SK-N-SH (cell line): ENCODE measurements around the gene AMPH. TPM values are rescaled to one million over a fixed set of nuclear protein-coding genes. Genes with fewer than 3 reads are reported as not detected.

Experiments
- CTCF ChIA-PET: fragments of 300-600, 350-600 bp; formaldehyde crosslinking; extraction: SDS; loops from one replicate; lab custom pipeline; 2021; lab: Yijun Ruan, JAX
- POLR2A ChIA-PET: fragments of 350-600 bp; sonication (Branson Sonifier 250); formaldehyde crosslinking; extraction: SDS; loops from one replicate; lab custom pipeline; 2020; ENCODE audit warnings: antibody characterized with exemption, inconsistent platforms; lab: Yijun Ruan, JAX
- DNase-seq: peaks from one replicate; pipeline ENCODE4 v3.0.0; 2012
- H2AFZ ChIP-seq: fragments of 200-600 bp; sonication (generic); 2 replicates; pipeline ENCODE4 v1.8.1; 2016; ENCODE audit warnings: antibody characterized with exemption, mild to moderate bottlenecking, low read depth
- H3F3A ChIP-seq: fragments of 200-600 bp; sonication (generic); replicated peaks from 2 replicates; pipeline ENCODE3; 2016; ENCODE audit warnings: antibody characterized with exemption, mild to moderate bottlenecking; ENCODE audit not compliant: insufficient read depth
- H3K27ac ChIP-seq, 2 experiments: fragments of 200-500 bp in 1 of 2; fragments of 200-600 bp in 1 of 2; sonication (Bioruptor generic) in 1 of 2; sonication (generic), shearing (Covaris generic) in 1 of 2; 2 replicates each; pipeline versions ENCODE4 v1.5.1 to v1.6.1; 2014 to 2016; ENCODE audit warnings: low read depth in 2 of 2, inconsistent platforms in 1 of 2, low read length in 1 of 2, mild to moderate bottlenecking in 1 of 2, mixed read lengths in 1 of 2
- H3K27me3 ChIP-seq: fragments of 200-600 bp; sonication (generic), shearing (Covaris generic); 2 replicates; pipeline ENCODE4 v1.6.1; 2016; ENCODE audit warnings: mixed run types; ENCODE audit not compliant: insufficient read depth
- H3K36me3 ChIP-seq, 2 experiments: fragments of 200-500 bp in 1 of 2; fragments of 200-600 bp in 1 of 2; sonication (Bioruptor generic) in 1 of 2; sonication (generic) in 1 of 2; replicated peaks in 1 of 2; 2 replicates each; pipeline versions ENCODE3 to v1.5.1; 2014 to 2016; ENCODE audit warnings: low read length in 1 of 2, mild to moderate bottlenecking in 1 of 2; ENCODE audit not compliant: insufficient read depth in 2 of 2, control insufficient read depth in 1 of 2
- H3K4me1 ChIP-seq, 2 experiments: fragments of 200-500 bp in 1 of 2; fragments of 200-600 bp in 1 of 2; sonication (Bioruptor generic) in 1 of 2; sonication (generic), shearing (Covaris generic) in 1 of 2; 2 replicates each; pipeline versions ENCODE4 v1.5.1 to v1.6.1; 2014 to 2016; ENCODE audit warnings: low read depth in 1 of 2, low read length in 1 of 2, mixed run types in 1 of 2; ENCODE audit not compliant: insufficient read depth in 2 of 2, control insufficient read depth in 1 of 2
- H3K4me2 ChIP-seq: fragments of 200-600 bp; sonication (generic), shearing (Covaris generic); 2 replicates; pipeline ENCODE4 v1.6.1; 2017; ENCODE audit warnings: mixed run types
- H3K4me3 ChIP-seq, 2 experiments: fragments of 200-500 bp in 1 of 2; fragments of 200-600 bp in 1 of 2; sonication (Bioruptor generic) in 1 of 2; sonication (generic), shearing (Covaris generic) in 1 of 2; 2 replicates each; pipeline versions ENCODE4 v1.5.1 to v1.8.1; 2014 to 2016; ENCODE audit warnings: low read depth in 2 of 2, inconsistent platforms in 1 of 2, low read length in 1 of 2, mild to moderate bottlenecking in 1 of 2, mixed read lengths in 1 of 2, moderate library complexity in 1 of 2
- H3K79me2 ChIP-seq: fragments of 200-600 bp; sonication (generic); 2 replicates; pipeline ENCODE4 v1.8.1; 2017; ENCODE audit warnings: mild to moderate bottlenecking; ENCODE audit not compliant: insufficient read depth
- H3K9ac ChIP-seq: fragments of 200-600 bp; sonication (generic); 2 replicates; pipeline ENCODE4 v1.6.1; 2017; ENCODE audit warnings: mixed run types
- H3K9me2 ChIP-seq: fragments of 200-600 bp; sonication (generic); 2 replicates; pipeline ENCODE4 v1.6.1; 2017; ENCODE audit warnings: mixed run types
- H3K9me3 ChIP-seq: fragments of 200-600 bp; sonication (generic); 2 replicates; pipeline ENCODE4 v1.6.1; 2017; ENCODE audit warnings: mixed run types, mild to moderate bottlenecking, moderate library complexity
- H4K20me1 ChIP-seq: fragments of 200-600 bp; sonication (generic); 2 replicates; pipeline ENCODE4 v1.6.1; 2017; ENCODE audit warnings: mild to moderate bottlenecking, mixed run types; ENCODE audit not compliant: insufficient read depth
- CTCF ChIP-seq: fragments of 200-600 bp; sonication (generic); IDR thresholded peaks from 2 replicates; pipeline ENCODE4 v1.6.1; 2017; ENCODE audit warnings: antibody characterized with exemption, mild to moderate bottlenecking, moderate library complexity
- EP300 ChIP-seq, 2 experiments: IDR thresholded peaks; 2 replicates each; pipeline versions ENCODE4 v1.4.0 to v1.6.1; 2012; ENCODE audit warnings: borderline replicate concordance in 1 of 2, low read depth in 1 of 2, low read length in 1 of 2
- FOXJ3 ChIP-seq: sonication (generic); formaldehyde crosslinking; IDR thresholded peaks from 2 replicates; pipeline ENCODE4 v1.5.1; 2020; ENCODE audit warnings: mild to moderate bottlenecking, missing genetic modification reagents
- GABPA ChIP-seq: IDR thresholded peaks from 2 replicates; pipeline ENCODE4 v1.4.0; 2012; ENCODE audit warnings: low read depth, mild to moderate bottlenecking
- SMC3 ChIP-seq: IDR thresholded peaks from 2 replicates; pipeline ENCODE4 v1.6.1; 2012; ENCODE audit warnings: low read depth, low read length, improper control_type of control experiment
- TCF12 ChIP-seq: IDR thresholded peaks from 2 replicates; pipeline ENCODE4 v1.4.0; 2012
- USF1 ChIP-seq: IDR thresholded peaks from 2 replicates; pipeline ENCODE4 v1.4.0; 2012; ENCODE audit warnings: low read depth, borderline replicate concordance
- USF2 ChIP-seq: fragments of 150-350 bp; IDR thresholded peaks from 2 replicates; pipeline ENCODE4 v1.6.1; 2017; ENCODE audit warnings: antibody characterized with exemption, low read length, low read depth, borderline replicate concordance
- WGBS: methylation state at CpG from one replicate; pipeline ENCODE4 v1.1.6; 2017; ENCODE audit warnings: low lambda C conversion rate; 5-methylcytosine and 5-hydroxymethylcytosine counted together
- polyA plus RNA-seq, 3 experiments: library from polyadenylated mRNA; depleted of rRNA; stranded (reverse); fragments of >200 nt; gene quantifications; 2 replicates each; pipeline ENCODE4 v1.2.3, GENCODE V29; 2012
- TF ChIP-seq, protein P1 (sequence below): IDR thresholded peaks from 2 replicates; pipeline ENCODE4; 2012

AMPH gene
- polyA plus RNA-seq, 1 of the 3 experiments (the other 2 are of a cell fraction): 0.08 TPM

DNA sequence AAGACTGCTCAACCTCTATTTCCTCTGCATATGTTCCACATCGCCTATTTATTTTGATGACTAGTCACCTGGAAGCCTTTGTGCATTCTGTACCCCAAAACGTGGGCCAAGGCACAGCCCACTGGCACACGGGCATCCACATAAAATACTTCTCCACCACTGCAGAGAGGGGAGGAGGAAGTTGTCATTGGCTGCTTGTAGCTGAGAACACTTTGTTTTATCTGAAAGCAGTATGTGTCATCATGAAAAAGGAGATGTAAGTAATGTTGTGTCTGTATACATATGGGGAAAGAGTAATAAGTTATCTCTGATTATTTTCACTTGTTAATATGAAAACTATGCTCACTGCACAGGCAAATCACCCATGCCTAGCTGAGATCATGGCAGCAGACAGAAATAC is 48.2 kb upstream of the AMPH start:
- H3K4me2 ChIP-seq: no peak overlapping the region
- ChIA-PET POLR2A (no interaction called here), CTCF (interaction anchor here (1.7 to 2.1 kb wide), 2 partner anchors 19 to 280 kb away, joined by 5 to 10 read pairs; no protein-coding TSS in a partner anchor)
- TF ChIP-seq, protein P1, sequence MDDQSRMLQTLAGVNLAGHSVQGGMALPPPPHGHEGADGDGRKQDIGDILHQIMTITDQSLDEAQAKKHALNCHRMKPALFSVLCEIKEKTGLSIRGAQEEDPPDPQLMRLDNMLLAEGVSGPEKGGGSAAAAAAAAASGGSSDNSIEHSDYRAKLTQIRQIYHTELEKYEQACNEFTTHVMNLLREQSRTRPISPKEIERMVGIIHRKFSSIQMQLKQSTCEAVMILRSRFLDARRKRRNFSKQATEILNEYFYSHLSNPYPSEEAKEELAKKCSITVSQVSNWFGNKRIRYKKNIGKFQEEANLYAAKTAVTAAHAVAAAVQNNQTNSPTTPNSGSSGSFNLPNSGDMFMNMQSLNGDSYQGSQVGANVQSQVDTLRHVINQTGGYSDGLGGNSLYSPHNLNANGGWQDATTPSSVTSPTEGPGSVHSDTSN: no peak
- TF ChIP-seq TCF12 (no peak), USF1 (no peak), FOXJ3 (no peak), GABPA (no peak), SMC3 (no peak), USF2 (no peak)
- no peak overlapping the region for H3K4me3 ChIP-seq
- no peaks in the 10 kb centered on the region; the same call in 1 of the 2 replicates for H3K27me3 ChIP-seq
- WGBS: under 1% methylated on average over 3 of the region's 3 CpGs
- H3K9ac ChIP-seq: no peak overlapping the region
- no peaks in the 10 kb centered on the region for H4K20me1 ChIP-seq
- H3K9me2 ChIP-seq: no peaks in the 10 kb centered on the region
- no peak overlapping the region for H3K27ac ChIP-seq
- no peak overlapping the region for H2AFZ ChIP-seq
- no peaks in the 10 kb centered on the region for H3K36me3 ChIP-seq
- H3K9me3 ChIP-seq: no peaks in the 10 kb centered on the region
- H3K4me1 ChIP-seq: no peaks in the 10 kb centered on the region
- H3F3A ChIP-seq: no peaks in the 10 kb centered on the region
- no peaks in the 10 kb centered on the region for H3K79me2 ChIP-seq
- DNase-seq: no peak

DNA sequence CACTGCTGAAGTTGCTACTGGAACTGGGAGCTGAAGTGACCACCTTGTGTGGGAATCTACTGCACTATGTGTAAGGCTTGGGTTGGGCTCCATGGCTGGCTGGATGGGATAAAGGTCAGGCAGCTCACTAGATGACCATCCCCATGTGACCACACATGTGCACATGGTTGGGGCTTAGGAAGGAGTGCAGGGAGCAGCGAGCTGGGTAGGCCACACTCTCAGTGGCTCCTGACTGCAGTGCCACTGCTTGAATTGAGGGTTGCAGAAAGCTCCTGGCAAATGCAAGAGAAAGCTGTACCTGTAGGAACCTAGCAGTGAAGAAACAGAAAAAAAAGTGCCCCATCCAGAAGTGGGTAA is 47.5 kb upstream of the AMPH start:
- Histone ChIP-seq H3K79me2 (no peaks in the 10 kb centered on the region), H3K4me1 (no peaks in the 10 kb centered on the region), H3K4me2 (no peak overlapping the region), H3K9me2 (no peaks in the 10 kb centered on the region), H4K20me1 (no peaks in the 10 kb centered on the region), H3K4me3 (no peak overlapping the region), H2AFZ (no peak overlapping the region), H3K27ac (no peak overlapping the region), H3K9ac (no peak overlapping the region), H3F3A (no peaks in the 10 kb centered on the region), H3K36me3 (no peaks in the 10 kb centered on the region), H3K9me3 (no peaks in the 10 kb centered on the region), H3K27me3 (no peaks in the 10 kb centered on the region; the same call in 1 of the 2 replicates)
- POLR2A ChIA-PET: no interaction called here
- TF ChIP-seq EP300 (IDR thresholded peaks at IDR 0.05; ENCODE audit: borderline replicate concordance in 1 of 2, low read depth in 1 of 2, low read length in 1 of 2) (no peak), CTCF (no peak)
- 0% methylated on average over 1 of the region's 1 CpG for WGBS
- CTCF ChIA-PET: interaction anchor here (1.7 to 2.1 kb wide), 2 partner anchors 18 to 279 kb away, joined by 5 to 10 read pairs; no protein-coding TSS in a partner anchor
- DNase-seq: no peak
